Transverse colon (tissue), 4 donors: ENCODE data around the gene YEATS2. TPM values are rescaled to one million over a fixed set of nuclear protein-coding genes. Genes with fewer than 3 reads are reported as not detected.

ENCODE experiments used
- DNase-seq: peaks from one replicate; pipeline ENCODE4 v3.0.0-alpha.2; 2019
- H3K27ac ChIP-seq, 4 donors: fragments of 200-600 bp; sonication (generic); 2 replicates each; pipeline ENCODE4 v1.5.1; 2016 to 2018; ENCODE audit warnings: inconsistent platforms in 4 of 4
- H3K27me3 ChIP-seq: fragments of 200-600 bp; sonication (generic); 2 replicates; pipeline ENCODE4 v1.5.1; 2017; ENCODE audit warnings: inconsistent platforms
- H3K36me3 ChIP-seq, 4 donors: fragments of 200-600 bp; sonication (generic); 2 replicates each; pipeline ENCODE4 v1.5.1; 2017 to 2019; ENCODE audit warnings: inconsistent platforms in 4 of 4
- H3K4me1 ChIP-seq, 4 donors: fragments of 200-600 bp; sonication (generic); 2 replicates each; pipeline ENCODE4 v1.5.1; 2017 to 2020; ENCODE audit warnings: inconsistent platforms in 4 of 4
- H3K4me3 ChIP-seq, 4 donors: fragments of 200-600 bp; sonication (generic); 1 replicate in 1 of 4; 2 replicates in 3 of 4; pipeline versions ENCODE4 v1.5.1 to v1.6.1; 2017 to 2019; ENCODE audit warnings: inconsistent platforms in 4 of 4
- H3K9me3 ChIP-seq, 2 donors: fragments of 200-600 bp; sonication (generic); 2 replicates each; pipeline ENCODE4 v1.5.1; 2017 to 2019; ENCODE audit warnings: inconsistent platforms in 2 of 2
- EP300 ChIP-seq: sonication (generic); formaldehyde crosslinking; IDR thresholded peaks from one replicate; pipeline ENCODE4 v1.6.1; 2017; ENCODE audit warnings: antibody characterized with exemption, low read depth
- POLR2A ChIP-seq: fragments of 450-650 bp; IDR thresholded peaks from one replicate; pipeline ENCODE4 v1.6.1; 2016; ENCODE audit warnings: antibody characterized with exemption, mild to moderate bottlenecking, moderate library complexity
- POLR2AphosphoS5 ChIP-seq, 3 donors: sonication (generic); formaldehyde crosslinking; IDR thresholded peaks; one replicate each; pipeline ENCODE4 v1.6.1; 2016; ENCODE audit warnings: antibody characterized with exemption in 3 of 3
- WGBS, 2 donors: methylation state at CpG; one replicate each; pipeline ENCODE4 v1.1.5; 2018; ENCODE audit warnings: low coverage in 1 of 2; 5-methylcytosine and 5-hydroxymethylcytosine counted together
- in situ Hi-C, 4 donors: fragments of 200-750 bp; cut with MboI; loops; one replicate each; pipeline versions ENCODE4 v1.15.0 to v1.15.1; 2017; ENCODE audit warnings: low sequenced_read_pairs in 3 of 4, low pct_ligation_motif_present in 1 of 4, low pct_unique_long_range_greater_than_20kb in 1 of 4
- intact Hi-C: fragments of 100-400 bp; cut with DNase I; formaldehyde crosslinking; loops from one replicate; pipeline ENCODE4 v1.15.1; 2023; ENCODE audit warnings: low total_unique reads
- total RNA-seq, 4 donors: library from RNA; depleted of rRNA; stranded (reverse); fragments of >200 nt; gene quantifications; one replicate each; pipeline ENCODE4 v1.1.0, GENCODE V29; 2016
- TF ChIP-seq, protein P1 (sequence below), 5 experiments: fragments of 200-600 bp in 3 of 5; fragments of 450-650 bp in 2 of 5; sonication (generic) in 3 of 5; IDR thresholded peaks; 1 replicate in 2 of 5; 2 replicates in 3 of 5; pipeline ENCODE4 v1.5.1; 2016 to 2017; ENCODE audit warnings: antibody characterized with exemption in 5 of 5, inconsistent platforms in 3 of 5, mild to moderate bottlenecking in 2 of 5, moderate library complexity in 1 of 5

The YEATS2 gene
- total RNA-seq, 4 donors from 2014 or later = 10.1 to 23.2 (median 16.1) TPM

DNA sequence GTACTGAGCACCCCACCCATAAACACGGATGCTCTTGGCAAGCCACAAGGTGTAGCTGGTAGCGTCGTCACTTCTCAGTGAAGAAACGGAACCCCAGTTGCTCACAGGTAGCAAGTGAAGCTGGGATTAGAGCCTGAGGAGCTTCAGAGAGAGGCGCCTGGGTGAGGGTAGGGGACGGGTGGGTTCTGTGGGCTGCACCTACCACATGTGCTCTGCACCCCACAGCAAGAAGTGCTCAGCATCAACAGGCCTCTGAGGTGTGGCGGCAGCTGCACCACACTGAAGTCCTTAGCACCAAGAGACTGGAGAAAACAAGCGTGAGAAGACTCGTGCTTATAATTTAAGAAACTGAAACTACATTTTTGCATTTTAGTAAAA lies 118.0 kb downstream of the YEATS2 start:
- WGBS, 2 donors = 65 to 89% methylated on average over 3 to 9 of the region's 9 CpGs
- Histone ChIP-seq H3K9me3 (no peaks in the 10 kb centered on the region), H3K36me3 (peaks cover 0 to 4% (median under 1%) of the 10 kb centered on the region in 4 donors), H3K27me3 (no peaks in the 10 kb centered on the region), H3K4me3 (no peak overlapping the region), H3K27ac (no peak overlapping the region), H3K4me1 (no peaks in the 10 kb centered on the region)
- TF ChIP-seq POLR2AphosphoS5 (IDR thresholded peaks at IDR 0.05) (no peak), POLR2A (no peak), EP300 (no peak)
- TF ChIP-seq, protein P1, sequence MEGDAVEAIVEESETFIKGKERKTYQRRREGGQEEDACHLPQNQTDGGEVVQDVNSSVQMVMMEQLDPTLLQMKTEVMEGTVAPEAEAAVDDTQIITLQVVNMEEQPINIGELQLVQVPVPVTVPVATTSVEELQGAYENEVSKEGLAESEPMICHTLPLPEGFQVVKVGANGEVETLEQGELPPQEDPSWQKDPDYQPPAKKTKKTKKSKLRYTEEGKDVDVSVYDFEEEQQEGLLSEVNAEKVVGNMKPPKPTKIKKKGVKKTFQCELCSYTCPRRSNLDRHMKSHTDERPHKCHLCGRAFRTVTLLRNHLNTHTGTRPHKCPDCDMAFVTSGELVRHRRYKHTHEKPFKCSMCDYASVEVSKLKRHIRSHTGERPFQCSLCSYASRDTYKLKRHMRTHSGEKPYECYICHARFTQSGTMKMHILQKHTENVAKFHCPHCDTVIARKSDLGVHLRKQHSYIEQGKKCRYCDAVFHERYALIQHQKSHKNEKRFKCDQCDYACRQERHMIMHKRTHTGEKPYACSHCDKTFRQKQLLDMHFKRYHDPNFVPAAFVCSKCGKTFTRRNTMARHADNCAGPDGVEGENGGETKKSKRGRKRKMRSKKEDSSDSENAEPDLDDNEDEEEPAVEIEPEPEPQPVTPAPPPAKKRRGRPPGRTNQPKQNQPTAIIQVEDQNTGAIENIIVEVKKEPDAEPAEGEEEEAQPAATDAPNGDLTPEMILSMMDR (IDR thresholded peaks at IDR 0.05) = no peak
- intact Hi-C loops = no loop called here
- DNase-seq = no peak
- in situ Hi-C loops = no loop called here

DNA sequence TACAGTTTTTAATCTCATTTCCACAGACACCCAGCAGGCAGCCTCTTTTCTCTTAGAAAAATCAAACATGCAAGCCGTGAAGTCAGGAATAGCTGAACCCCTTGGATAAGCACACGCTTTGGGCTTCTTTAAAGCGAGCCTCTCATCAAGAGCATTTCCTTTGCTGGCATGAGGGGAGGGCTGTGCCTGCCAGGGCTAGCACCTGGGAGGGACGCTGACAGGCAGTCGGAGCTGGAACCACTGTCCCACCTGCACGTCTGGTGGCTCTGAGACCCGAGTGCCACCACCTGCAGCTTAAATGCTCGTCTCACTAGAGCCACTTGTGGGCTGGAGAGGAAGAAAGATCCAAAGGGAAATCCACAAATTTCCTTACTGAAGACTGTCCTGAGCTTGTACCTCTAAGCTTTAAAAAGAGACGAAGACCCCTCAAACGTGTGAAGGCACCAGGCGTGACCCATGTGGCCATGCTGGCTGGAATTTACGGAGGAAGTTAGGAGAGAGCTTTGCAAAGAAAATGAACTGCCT lies 118.4 kb downstream of the YEATS2 start:
- Histone ChIP-seq H3K9me3 (no peaks in the 10 kb centered on the region), H3K27ac (no peak overlapping the region), H3K4me1 (no peaks in the 10 kb centered on the region), H3K27me3 (no peaks in the 10 kb centered on the region), H3K36me3 (peaks cover 0 to 4% (median 0%) of the 10 kb centered on the region in 4 donors), H3K4me3 (no peak overlapping the region)
- DNase-seq = no peak
- TF ChIP-seq POLR2AphosphoS5 (IDR thresholded peaks at IDR 0.05) = no peak
- no peak for TF ChIP-seq POLR2A
- TF ChIP-seq EP300 = no peak
- TF ChIP-seq, protein P1 (IDR thresholded peaks at IDR 0.05) = no peak
- 88% methylated on average over 12 of the region's 12 CpGs; no CpG with 5 or more reads in 1 of the 2 donors for WGBS, 2 donors
- intact Hi-C loops (no loop called here), in situ Hi-C loops (no loop called here)

DNA sequence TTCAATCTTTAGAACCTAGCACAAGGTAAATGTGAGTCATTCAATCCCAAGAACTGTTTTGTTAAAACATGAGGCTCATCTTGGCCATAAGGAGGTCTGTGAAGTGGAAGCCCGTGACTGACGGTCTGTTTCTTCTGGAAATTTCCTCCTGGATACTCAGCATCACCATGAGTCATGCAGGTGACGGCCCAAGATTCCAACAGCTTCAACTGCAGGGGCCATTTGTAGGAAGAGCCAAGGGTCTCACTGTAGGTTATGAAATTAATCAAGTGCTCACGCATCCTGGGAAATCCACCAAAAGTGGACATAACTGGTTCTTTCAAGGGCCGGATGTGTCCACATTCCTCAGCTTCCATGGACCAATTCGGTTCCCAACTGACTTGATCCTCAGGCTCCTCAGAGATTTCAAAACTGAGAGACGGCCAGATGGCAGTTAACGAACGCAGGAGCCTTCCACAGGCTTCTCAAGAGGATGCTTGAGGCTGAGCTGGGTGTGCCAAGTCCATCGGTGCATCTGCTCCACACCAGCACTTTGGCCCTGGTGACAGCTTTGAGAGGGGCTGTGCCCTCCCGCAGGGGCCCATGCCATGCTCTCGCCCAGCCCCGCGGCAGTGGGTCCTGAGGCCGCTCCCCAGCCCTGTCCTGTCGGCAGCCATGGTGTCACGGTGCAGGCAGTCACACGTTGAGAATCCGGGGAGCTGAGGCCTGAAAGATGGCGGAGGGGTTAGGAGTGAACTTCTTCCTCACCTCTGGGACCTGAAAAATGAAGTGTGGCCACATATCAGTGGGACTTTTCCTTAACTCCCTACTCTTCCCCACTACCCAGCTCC lies 119.3 kb downstream of the YEATS2 start:
- WGBS, 2 donors = 89 to 92% methylated on average over 4 to 19 of the region's 20 CpGs
- Histone ChIP-seq H3K9me3 (no peaks in the 10 kb centered on the region), H3K27me3 (no peaks in the 10 kb centered on the region), H3K4me1 (no peaks in the 10 kb centered on the region), H3K27ac (no peak overlapping the region), H3K36me3 (no peaks in the 10 kb centered on the region), H3K4me3 (no peak overlapping the region)
- in situ Hi-C loops = no loop called here
- DNase-seq = no peak
- TF ChIP-seq EP300 = no peak
- no peak for TF ChIP-seq POLR2A
- TF ChIP-seq, protein P1 (IDR thresholded peaks at IDR 0.05) = no peak
- TF ChIP-seq POLR2AphosphoS5 (IDR thresholded peaks at IDR 0.05) = no peak
- intact Hi-C loops = no loop called here

DNA sequence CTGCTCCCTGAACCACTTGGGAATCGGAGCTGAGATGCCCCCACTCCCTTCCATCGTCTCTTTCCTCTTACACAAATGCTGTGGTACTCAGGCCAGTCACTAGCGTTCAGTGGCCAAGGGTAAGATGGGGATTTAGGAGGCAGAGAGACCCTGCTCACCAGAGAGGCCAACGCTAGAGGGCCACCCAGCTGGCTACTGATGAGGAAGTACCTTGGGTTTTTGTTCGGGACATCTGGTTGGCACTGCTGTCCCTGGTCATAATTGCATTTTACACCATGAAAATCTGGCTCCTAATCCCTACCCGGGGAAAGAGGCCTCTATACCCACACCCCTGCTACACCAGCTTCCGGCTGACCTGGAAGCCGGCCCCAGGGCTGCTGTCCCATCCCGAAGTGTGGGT lies 120.0 kb downstream of the YEATS2 start:
- H3K4me3 ChIP-seq = no peak overlapping the region
- no peaks in the 10 kb centered on the region for H3K9me3 ChIP-seq
- 90 to 100% methylated on average over 2 to 9 of the region's 9 CpGs for WGBS, 2 donors
- H3K36me3 ChIP-seq = no peaks in the 10 kb centered on the region
- no peak overlapping the region for H3K27ac ChIP-seq
- in situ Hi-C loops (no loop called here), intact Hi-C loops (no loop called here)
- no peaks in the 10 kb centered on the region for H3K4me1 ChIP-seq
- no peak for DNase-seq
- TF ChIP-seq POLR2AphosphoS5 (IDR thresholded peaks at IDR 0.05) = no peak
- TF ChIP-seq, protein P1 (IDR thresholded peaks at IDR 0.05) = no peak
- no peak for TF ChIP-seq EP300
- no peak for TF ChIP-seq POLR2A
- H3K27me3 ChIP-seq = no peaks in the 10 kb centered on the region
